Measurements from ENCODE around the gene PLK5. TPM values are rescaled to one million over a fixed set of nuclear protein-coding genes. Genes with fewer than 3 reads are reported as not detected.
A peak's percentile ranks its signal among the peaks of the same experiment; 100 is the strongest.

Gene PLK5
- total and polyA plus RNA-seq, 2 experiments from 2014 or later: 0.87 to 1.2 TPM

GRCh38 chr19:1505991-1506881, 17.6 kb upstream of the PLK5 start:
- no peaks in the 10 kb centered on the region for H3K4me1 ChIP-seq (ENCODE audit: low read depth)
- peaks cover 18% of the 10 kb centered on the region for H3K27me3 ChIP-seq
- H3K4me3 ChIP-seq: no peak overlapping the region
- H3K27ac ChIP-seq: no peak overlapping the region
- H3K9me3 ChIP-seq (ENCODE audit: low read depth): no peaks in the 10 kb centered on the region
- H3K36me3 ChIP-seq: no peaks in the 10 kb centered on the region
- no peak for TF ChIP-seq CTCF (IDR thresholded peaks at IDR 0.05; ENCODE audit: low read depth, low read length)
- no peak for DNase-seq (ENCODE audit: low read depth in 1 of 2, low spot score in 1 of 2)

GRCh38 chr19:1507192-1507660, 16.7 kb upstream of the PLK5 start:
- H3K4me1 ChIP-seq (ENCODE audit: low read depth): no peaks in the 10 kb centered on the region
- no peak overlapping the region for H3K4me3 ChIP-seq
- no peak for DNase-seq (ENCODE audit: low read depth in 1 of 2, low spot score in 1 of 2)
- TF ChIP-seq CTCF (IDR thresholded peaks at IDR 0.05; ENCODE audit: low read depth, low read length): no peak
- peaks cover 21% of the 10 kb centered on the region for H3K27me3 ChIP-seq
- H3K9me3 ChIP-seq (ENCODE audit: low read depth): no peaks in the 10 kb centered on the region
- peak overlapping the region; percentile 90 for H3K27ac ChIP-seq
- no peaks in the 10 kb centered on the region for H3K36me3 ChIP-seq

GRCh38 chr19:1507763-1508506, 15.9 kb upstream of the PLK5 start:
- Histone ChIP-seq H3K4me3 (peak overlapping the region; percentile 23), H3K4me1 (ENCODE audit: low read depth) (no peaks in the 10 kb centered on the region), H3K27me3 (peaks cover 20% of the 10 kb centered on the region), H3K9me3 (ENCODE audit: low read depth) (no peaks in the 10 kb centered on the region), H3K27ac (peak overlapping the region; percentile 90), H3K36me3 (no peaks in the 10 kb centered on the region)
- no peak for TF ChIP-seq CTCF (IDR thresholded peaks at IDR 0.05; ENCODE audit: low read depth, low read length)
- peak; percentile 97 to 98 for DNase-seq (ENCODE audit: low read depth in 1 of 2, low spot score in 1 of 2)

- Histone ChIP-seq H3K4me1 (ENCODE audit: low read depth) (no peaks in the 10 kb centered on the region), H3K27me3 (peaks cover 18% of the 10 kb centered on the region)
Observed at GRCh38 chr19:1508507-1508856, 15.4 kb upstream of the PLK5 start.

More at GRCh38 chr19:1508507-1508856, 15.4 kb upstream of the PLK5 start:
- Histone ChIP-seq H3K4me3 (no peak overlapping the region), H3K36me3 (no peaks in the 10 kb centered on the region), H3K9me3 (ENCODE audit: low read depth) (no peaks in the 10 kb centered on the region), H3K27ac (peak overlapping the region; percentile 32)
- no peak for TF ChIP-seq CTCF (IDR thresholded peaks at IDR 0.05; ENCODE audit: low read depth, low read length)
- DNase-seq (ENCODE audit: low read depth in 1 of 2, low spot score in 1 of 2): no peak
